Neural cell (in vitro differentiated cells): Measurements from ENCODE around the gene ARHGEF16. TPM values are rescaled to one million over a fixed set of nuclear protein-coding genes. Genes with fewer than 3 reads are reported as not detected.

Experiments used
- H2AFZ ChIP-seq: fragments of 200-600, 300-800 bp; sonication (generic), shearing (Covaris generic); 2 replicates; pipeline ENCODE4 v1.6.0; 2014; ENCODE audit warnings: low read depth, mild to moderate bottlenecking, antibody characterized with exemption, low read length, moderate library complexity
- H3F3A ChIP-seq: fragments of 200-600 bp; shearing (Covaris generic); 2 replicates; pipeline ENCODE4 v1.6.1; 2016; ENCODE audit warnings: mild to moderate bottlenecking, moderate library complexity, mixed read lengths, antibody characterized with exemption, low read length; ENCODE audit not compliant: insufficient read depth, poor library complexity, severe bottlenecking
- H3K27ac ChIP-seq: fragments of 200-600, 300-800 bp; sonication (generic), shearing (Covaris generic); 2 replicates; pipeline ENCODE4 v1.5.1; 2014; ENCODE audit warnings: mild to moderate bottlenecking, low read length, moderate library complexity
- H3K27me3 ChIP-seq: fragments of 300-800, 200-600 bp; sonication (generic), shearing (Covaris generic); 2 replicates; pipeline ENCODE4 v1.6.0; 2014; ENCODE audit warnings: mild to moderate bottlenecking, low read depth, low read length, moderate library complexity; ENCODE audit not compliant: insufficient read depth
- H3K36me3 ChIP-seq: fragments of 300-800, 200-600 bp; sonication (generic), shearing (Covaris generic); 2 replicates; pipeline ENCODE4 v1.5.1; 2014; ENCODE audit warnings: mild to moderate bottlenecking, antibody characterized with exemption, low read length, moderate library complexity; ENCODE audit not compliant: insufficient read depth
- H3K4me2 ChIP-seq: fragments of 300-800, 200-600 bp; sonication (generic), shearing (Covaris generic); 2 replicates; pipeline ENCODE4 v1.6.0; 2014; ENCODE audit warnings: mild to moderate bottlenecking, low read length
- H3K4me3 ChIP-seq: fragments of 300-800, 200-600 bp; sonication (generic), shearing (Covaris generic); 2 replicates; pipeline ENCODE4 v1.5.1; 2014; ENCODE audit warnings: mild to moderate bottlenecking, low read length, moderate library complexity
- H3K79me2 ChIP-seq: fragments of 200-600 bp; shearing (Covaris generic); replicated peaks from 2 replicates; pipeline ENCODE4 v1.6.0; 2014; ENCODE audit warnings: mild to moderate bottlenecking, low read length, moderate library complexity; ENCODE audit not compliant: insufficient read depth
- H3K9ac ChIP-seq: fragments of 300-800, 200-600 bp; sonication (generic), shearing (Covaris generic); 2 replicates; pipeline ENCODE4 v1.6.1; 2016; ENCODE audit warnings: mild to moderate bottlenecking, low read length, mixed read lengths
- H3K9me2 ChIP-seq: fragments of 200-600 bp; shearing (Covaris generic); 2 replicates; pipeline ENCODE4 v1.6.1; 2016; ENCODE audit warnings: mild to moderate bottlenecking, low read length, mixed read lengths; ENCODE audit not compliant: insufficient read depth
- H3K9me3 ChIP-seq: fragments of 200-600, 300-800 bp; sonication (generic), shearing (Covaris generic); 2 replicates; pipeline ENCODE4 v1.6.1; 2016; ENCODE audit warnings: mild to moderate bottlenecking, mixed run types, low read length, moderate library complexity, mixed read lengths
- H4K20me1 ChIP-seq: fragments of 200-600 bp; shearing (Covaris generic); 2 replicates; pipeline ENCODE4 v1.6.1; 2016; ENCODE audit warnings: mild to moderate bottlenecking, mixed run types; ENCODE audit not compliant: insufficient read depth
- CTCF ChIP-seq: fragments of 450-650 bp; IDR thresholded peaks from 2 replicates; pipeline ENCODE4 v1.5.1; 2014; ENCODE audit warnings: antibody characterized with exemption, mild to moderate bottlenecking, moderate library complexity; ENCODE audit not compliant: poor library complexity, severe bottlenecking
- EP300 ChIP-seq: fragments of 450-650 bp; conservative IDR thresholded peaks from 2 replicates; pipeline ENCODE4 v1.6.1; 2014; ENCODE audit warnings: antibody characterized with exemption, mild to moderate bottlenecking, moderate library complexity; ENCODE audit not compliant: poor library complexity, severe bottlenecking
- EZH2 ChIP-seq: fragments of 200-600, 300-800 bp; shearing (Covaris generic), sonication (generic); IDR thresholded peaks from 2 replicates; pipeline ENCODE4 v1.6.1; 2014; ENCODE audit warnings: antibody characterized with exemption, low read length, borderline replicate concordance, mild to moderate bottlenecking; ENCODE audit not compliant: insufficient read depth, poor library complexity, severe bottlenecking
- MXI1 ChIP-seq: fragments of 450-650 bp; conservative IDR thresholded peaks from 2 replicates; pipeline ENCODE4 v1.6.1; 2014; ENCODE audit warnings: antibody characterized with exemption, mild to moderate bottlenecking; ENCODE audit not compliant: poor library complexity, severe bottlenecking
- POLR2AphosphoS5 ChIP-seq: IDR thresholded peaks from 2 replicates; pipeline ENCODE4 v1.6.1; 2012
- RAD21 ChIP-seq: fragments of 450-650 bp; conservative IDR thresholded peaks from 2 replicates; pipeline ENCODE4 v1.6.1; 2014; ENCODE audit warnings: antibody characterized with exemption, mild to moderate bottlenecking, moderate library complexity
- SMC3 ChIP-seq: fragments of 450-650 bp; conservative IDR thresholded peaks from 2 replicates; pipeline ENCODE4 v1.6.1; 2014; ENCODE audit warnings: antibody characterized with exemption, mild to moderate bottlenecking, moderate library complexity; ENCODE audit not compliant: poor library complexity
- TAF1 ChIP-seq: IDR thresholded peaks from 2 replicates; pipeline ENCODE4 v1.6.1; 2012; ENCODE audit warnings: low read depth
- polyA plus RNA-seq: library from polyadenylated mRNA; depleted of rRNA; stranded (reverse); fragments of >200 nt; gene quantifications from 2 replicates; pipeline ENCODE4 v1.2.3, GENCODE V29; 2014
- TF ChIP-seq, protein P1 (sequence below): IDR thresholded peaks from 2 replicates; pipeline ENCODE4 v1.6.1; 2012; ENCODE audit warnings: borderline replicate concordance

Gene ARHGEF16
- polyA plus RNA-seq, 1 donor from 2014 or later = 0.64 TPM

- no peaks in the 10 kb centered on the region for H3K36me3 ChIP-seq
- H3K4me3 ChIP-seq = no peak overlapping the region
- no peak overlapping the region for H3K9ac ChIP-seq
- H2AFZ ChIP-seq = no peak overlapping the region
- H3F3A ChIP-seq = no peaks in the 10 kb centered on the region
- no peaks in the 10 kb centered on the region for H3K9me3 ChIP-seq
- H3K4me2 ChIP-seq = no peak overlapping the region
- H3K27me3 ChIP-seq = no peaks in the 10 kb centered on the region
- H4K20me1 ChIP-seq = no peaks in the 10 kb centered on the region
- no peak for TF ChIP-seq CTCF
- no peak for TF ChIP-seq TAF1
- no peak for TF ChIP-seq RAD21
- no peak for TF ChIP-seq POLR2AphosphoS5
- no peak for TF ChIP-seq EP300
- no peak for TF ChIP-seq SMC3
- TF ChIP-seq, protein P1, sequence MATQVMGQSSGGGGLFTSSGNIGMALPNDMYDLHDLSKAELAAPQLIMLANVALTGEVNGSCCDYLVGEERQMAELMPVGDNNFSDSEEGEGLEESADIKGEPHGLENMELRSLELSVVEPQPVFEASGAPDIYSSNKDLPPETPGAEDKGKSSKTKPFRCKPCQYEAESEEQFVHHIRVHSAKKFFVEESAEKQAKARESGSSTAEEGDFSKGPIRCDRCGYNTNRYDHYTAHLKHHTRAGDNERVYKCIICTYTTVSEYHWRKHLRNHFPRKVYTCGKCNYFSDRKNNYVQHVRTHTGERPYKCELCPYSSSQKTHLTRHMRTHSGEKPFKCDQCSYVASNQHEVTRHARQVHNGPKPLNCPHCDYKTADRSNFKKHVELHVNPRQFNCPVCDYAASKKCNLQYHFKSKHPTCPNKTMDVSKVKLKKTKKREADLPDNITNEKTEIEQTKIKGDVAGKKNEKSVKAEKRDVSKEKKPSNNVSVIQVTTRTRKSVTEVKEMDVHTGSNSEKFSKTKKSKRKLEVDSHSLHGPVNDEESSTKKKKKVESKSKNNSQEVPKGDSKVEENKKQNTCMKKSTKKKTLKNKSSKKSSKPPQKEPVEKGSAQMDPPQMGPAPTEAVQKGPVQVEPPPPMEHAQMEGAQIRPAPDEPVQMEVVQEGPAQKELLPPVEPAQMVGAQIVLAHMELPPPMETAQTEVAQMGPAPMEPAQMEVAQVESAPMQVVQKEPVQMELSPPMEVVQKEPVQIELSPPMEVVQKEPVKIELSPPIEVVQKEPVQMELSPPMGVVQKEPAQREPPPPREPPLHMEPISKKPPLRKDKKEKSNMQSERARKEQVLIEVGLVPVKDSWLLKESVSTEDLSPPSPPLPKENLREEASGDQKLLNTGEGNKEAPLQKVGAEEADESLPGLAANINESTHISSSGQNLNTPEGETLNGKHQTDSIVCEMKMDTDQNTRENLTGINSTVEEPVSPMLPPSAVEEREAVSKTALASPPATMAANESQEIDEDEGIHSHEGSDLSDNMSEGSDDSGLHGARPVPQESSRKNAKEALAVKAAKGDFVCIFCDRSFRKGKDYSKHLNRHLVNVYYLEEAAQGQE = no peak
- TF ChIP-seq EZH2 = no peak
- no peak for TF ChIP-seq MXI1
- H3K79me2 ChIP-seq = no peaks in the 10 kb centered on the region
- no peak overlapping the region for H3K27ac ChIP-seq
- no peaks in the 10 kb centered on the region for H3K9me2 ChIP-seq
These were observed 21.5 kb downstream of the ARHGEF16 start for GRCh38 chr1:3475839-3476573.

DNA sequence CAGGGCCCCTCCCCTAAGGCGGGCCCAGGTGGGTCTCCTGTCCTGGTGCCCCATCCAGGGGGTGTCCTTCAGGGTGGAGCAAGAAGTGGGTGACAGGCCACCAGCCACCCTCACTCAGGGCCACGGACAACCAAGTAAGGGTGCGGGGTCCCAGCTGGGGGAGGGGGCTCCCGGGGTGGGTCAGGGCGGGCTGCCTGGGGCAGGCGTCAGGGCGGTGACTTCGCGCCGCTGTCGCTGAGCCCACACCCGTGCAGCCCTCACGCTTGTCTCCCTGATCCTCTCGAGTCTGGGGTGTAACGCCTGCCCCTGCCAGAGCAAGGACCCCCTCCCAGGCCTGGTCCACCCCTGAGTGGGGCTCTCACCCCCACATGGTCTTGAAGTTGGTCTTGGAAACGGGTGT, 22.2 kb downstream of the ARHGEF16 start:
- Histone ChIP-seq H4K20me1 (no peaks in the 10 kb centered on the region), H3K9me2 (no peaks in the 10 kb centered on the region), H3K9me3 (no peaks in the 10 kb centered on the region), H3F3A (no peaks in the 10 kb centered on the region), H3K36me3 (no peaks in the 10 kb centered on the region), H3K27me3 (no peaks in the 10 kb centered on the region), H3K27ac (no peak overlapping the region), H3K4me3 (no peak overlapping the region), H3K79me2 (no peaks in the 10 kb centered on the region), H3K9ac (no peak overlapping the region), H3K4me2 (no peak overlapping the region), H2AFZ (no peak overlapping the region)
- TF ChIP-seq POLR2AphosphoS5 (no peak), EP300 (no peak), CTCF (no peak), RAD21 (no peak), TAF1 (no peak)
- TF ChIP-seq, protein P1 = no peak
